ENCODE results near the gene MLANA. TPM values are rescaled to one million over a fixed set of nuclear protein-coding genes. Genes with fewer than 3 reads are reported as not detected.

MLANA gene
- polyA plus RNA-seq, 1 donor from 2014 or later, result not detected

DNA sequence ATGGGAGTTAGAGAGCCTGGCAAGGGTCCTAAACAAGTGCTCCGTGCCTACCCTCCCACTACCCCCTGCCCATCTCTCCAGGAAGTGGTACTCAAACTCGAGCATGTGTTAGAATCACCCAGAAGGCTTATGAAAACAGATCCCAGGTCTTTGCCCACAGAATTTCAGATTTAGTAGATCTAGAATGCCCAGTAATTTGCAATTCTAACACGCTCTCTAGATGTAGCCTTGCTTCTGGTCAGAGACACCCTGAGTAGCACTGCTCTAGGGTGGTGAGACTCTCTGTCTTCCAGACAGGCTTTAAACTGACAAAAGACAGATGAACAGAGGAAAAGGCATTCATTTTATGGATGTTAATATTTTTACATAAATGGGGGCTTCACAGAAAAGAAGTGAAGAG lies 37.1 kb upstream of the MLANA start:
- no peaks in the 10 kb centered on the region for H3K36me3 ChIP-seq (ENCODE audit: insufficient read depth, low read length)
- no peak overlapping the region for H3K9ac ChIP-seq (ENCODE audit: low read length)
- H3F3A ChIP-seq (ENCODE audit: insufficient read depth, low read length, poor library complexity, severe bottlenecking), result no peaks in the 10 kb centered on the region
- H3K79me2 ChIP-seq (replicated peaks; ENCODE audit: insufficient read depth, low read length), result no peaks in the 10 kb centered on the region
- H4K20me1 ChIP-seq (ENCODE audit: insufficient read depth), result no peaks in the 10 kb centered on the region
- no peak overlapping the region for H2AFZ ChIP-seq (ENCODE audit: low read depth, low read length)
- H3K4me2 ChIP-seq (ENCODE audit: low read length), result no peak overlapping the region
- TF ChIP-seq, protein P1, sequence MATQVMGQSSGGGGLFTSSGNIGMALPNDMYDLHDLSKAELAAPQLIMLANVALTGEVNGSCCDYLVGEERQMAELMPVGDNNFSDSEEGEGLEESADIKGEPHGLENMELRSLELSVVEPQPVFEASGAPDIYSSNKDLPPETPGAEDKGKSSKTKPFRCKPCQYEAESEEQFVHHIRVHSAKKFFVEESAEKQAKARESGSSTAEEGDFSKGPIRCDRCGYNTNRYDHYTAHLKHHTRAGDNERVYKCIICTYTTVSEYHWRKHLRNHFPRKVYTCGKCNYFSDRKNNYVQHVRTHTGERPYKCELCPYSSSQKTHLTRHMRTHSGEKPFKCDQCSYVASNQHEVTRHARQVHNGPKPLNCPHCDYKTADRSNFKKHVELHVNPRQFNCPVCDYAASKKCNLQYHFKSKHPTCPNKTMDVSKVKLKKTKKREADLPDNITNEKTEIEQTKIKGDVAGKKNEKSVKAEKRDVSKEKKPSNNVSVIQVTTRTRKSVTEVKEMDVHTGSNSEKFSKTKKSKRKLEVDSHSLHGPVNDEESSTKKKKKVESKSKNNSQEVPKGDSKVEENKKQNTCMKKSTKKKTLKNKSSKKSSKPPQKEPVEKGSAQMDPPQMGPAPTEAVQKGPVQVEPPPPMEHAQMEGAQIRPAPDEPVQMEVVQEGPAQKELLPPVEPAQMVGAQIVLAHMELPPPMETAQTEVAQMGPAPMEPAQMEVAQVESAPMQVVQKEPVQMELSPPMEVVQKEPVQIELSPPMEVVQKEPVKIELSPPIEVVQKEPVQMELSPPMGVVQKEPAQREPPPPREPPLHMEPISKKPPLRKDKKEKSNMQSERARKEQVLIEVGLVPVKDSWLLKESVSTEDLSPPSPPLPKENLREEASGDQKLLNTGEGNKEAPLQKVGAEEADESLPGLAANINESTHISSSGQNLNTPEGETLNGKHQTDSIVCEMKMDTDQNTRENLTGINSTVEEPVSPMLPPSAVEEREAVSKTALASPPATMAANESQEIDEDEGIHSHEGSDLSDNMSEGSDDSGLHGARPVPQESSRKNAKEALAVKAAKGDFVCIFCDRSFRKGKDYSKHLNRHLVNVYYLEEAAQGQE (IDR thresholded peaks at IDR 0.05; ENCODE audit: borderline replicate concordance), result no peak
- TF ChIP-seq EP300 (conservative IDR thresholded peaks at IDR 0.05; ENCODE audit: poor library complexity, severe bottlenecking) (no peak), SMC3 (conservative IDR thresholded peaks at IDR 0.05; ENCODE audit: poor library complexity) (no peak), RAD21 (conservative IDR thresholded peaks at IDR 0.05) (no peak), MXI1 (conservative IDR thresholded peaks at IDR 0.05; ENCODE audit: poor library complexity, severe bottlenecking) (no peak), POLR2AphosphoS5 (IDR thresholded peaks at IDR 0.05) (no peak), TAF1 (IDR thresholded peaks at IDR 0.05; ENCODE audit: low read depth) (no peak), EZH2 (IDR thresholded peaks at IDR 0.05; ENCODE audit: borderline replicate concordance, insufficient read depth, low read length, poor library complexity, severe bottlenecking) (no peak)
- TF ChIP-seq, protein P2, sequence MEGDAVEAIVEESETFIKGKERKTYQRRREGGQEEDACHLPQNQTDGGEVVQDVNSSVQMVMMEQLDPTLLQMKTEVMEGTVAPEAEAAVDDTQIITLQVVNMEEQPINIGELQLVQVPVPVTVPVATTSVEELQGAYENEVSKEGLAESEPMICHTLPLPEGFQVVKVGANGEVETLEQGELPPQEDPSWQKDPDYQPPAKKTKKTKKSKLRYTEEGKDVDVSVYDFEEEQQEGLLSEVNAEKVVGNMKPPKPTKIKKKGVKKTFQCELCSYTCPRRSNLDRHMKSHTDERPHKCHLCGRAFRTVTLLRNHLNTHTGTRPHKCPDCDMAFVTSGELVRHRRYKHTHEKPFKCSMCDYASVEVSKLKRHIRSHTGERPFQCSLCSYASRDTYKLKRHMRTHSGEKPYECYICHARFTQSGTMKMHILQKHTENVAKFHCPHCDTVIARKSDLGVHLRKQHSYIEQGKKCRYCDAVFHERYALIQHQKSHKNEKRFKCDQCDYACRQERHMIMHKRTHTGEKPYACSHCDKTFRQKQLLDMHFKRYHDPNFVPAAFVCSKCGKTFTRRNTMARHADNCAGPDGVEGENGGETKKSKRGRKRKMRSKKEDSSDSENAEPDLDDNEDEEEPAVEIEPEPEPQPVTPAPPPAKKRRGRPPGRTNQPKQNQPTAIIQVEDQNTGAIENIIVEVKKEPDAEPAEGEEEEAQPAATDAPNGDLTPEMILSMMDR (IDR thresholded peaks at IDR 0.05; ENCODE audit: poor library complexity, severe bottlenecking), result no peak
- H3K9me2 ChIP-seq (ENCODE audit: insufficient read depth, low read length), result no peaks in the 10 kb centered on the region
- no peaks in the 10 kb centered on the region for H3K27me3 ChIP-seq (ENCODE audit: insufficient read depth, low read depth, low read length)
- no peaks in the 10 kb centered on the region for H3K9me3 ChIP-seq (ENCODE audit: low read length)
- no peak overlapping the region for H3K27ac ChIP-seq (ENCODE audit: low read length)
- no peak overlapping the region for H3K4me3 ChIP-seq (ENCODE audit: low read length)

DNA sequence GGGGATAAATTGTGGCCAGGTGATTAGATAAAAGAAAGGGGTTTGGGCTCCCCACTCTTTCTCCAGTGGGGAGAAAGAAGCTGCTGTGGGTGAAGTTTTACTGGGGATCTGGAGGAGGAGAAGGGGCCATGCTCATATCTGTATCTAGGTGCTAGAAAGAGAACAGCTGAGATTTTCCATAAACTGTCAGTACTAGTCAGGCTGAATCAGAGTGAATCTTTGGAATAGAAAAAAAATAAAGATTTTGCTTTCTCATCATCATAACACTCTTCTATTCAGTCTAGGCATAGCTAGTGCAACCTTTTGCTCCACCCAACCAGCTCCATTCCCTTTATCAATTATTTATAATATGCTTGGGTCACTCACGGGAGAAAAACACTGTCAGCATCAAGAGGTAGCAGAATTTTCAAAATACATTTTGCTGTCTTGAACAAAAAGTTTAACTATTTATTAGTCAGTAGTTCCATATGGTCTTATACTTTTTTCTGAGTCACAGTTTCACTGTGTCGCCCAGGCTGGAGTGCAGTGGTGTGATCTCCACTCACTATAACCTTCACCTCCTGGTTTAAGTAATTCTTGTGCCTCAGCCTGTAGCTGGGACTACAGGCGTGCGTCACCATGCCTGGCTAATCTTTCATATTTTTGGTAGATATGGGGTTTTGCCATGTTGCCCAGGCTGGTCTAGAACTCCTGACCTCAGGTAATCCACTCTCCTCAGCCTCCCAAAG lies 36.5 kb upstream of the MLANA start:
- no peak overlapping the region for H3K4me3 ChIP-seq (ENCODE audit: low read length)
- no peaks in the 10 kb centered on the region for H3K79me2 ChIP-seq (replicated peaks; ENCODE audit: insufficient read depth, low read length)
- no peaks in the 10 kb centered on the region for H3K9me3 ChIP-seq (ENCODE audit: low read length)
- TF ChIP-seq, protein P2 (IDR thresholded peaks at IDR 0.05; ENCODE audit: poor library complexity, severe bottlenecking), result no peak
- TF ChIP-seq RAD21 (conservative IDR thresholded peaks at IDR 0.05), result no peak
- TF ChIP-seq POLR2AphosphoS5 (IDR thresholded peaks at IDR 0.05), result no peak
- no peak for TF ChIP-seq SMC3 (conservative IDR thresholded peaks at IDR 0.05; ENCODE audit: poor library complexity)
- TF ChIP-seq EP300 (conservative IDR thresholded peaks at IDR 0.05; ENCODE audit: poor library complexity, severe bottlenecking), result no peak
- TF ChIP-seq TAF1 (IDR thresholded peaks at IDR 0.05; ENCODE audit: low read depth), result no peak
- TF ChIP-seq MXI1 (conservative IDR thresholded peaks at IDR 0.05; ENCODE audit: poor library complexity, severe bottlenecking), result no peak
- TF ChIP-seq EZH2 (IDR thresholded peaks at IDR 0.05; ENCODE audit: borderline replicate concordance, insufficient read depth, low read length, poor library complexity, severe bottlenecking), result no peak
- TF ChIP-seq, protein P1 (IDR thresholded peaks at IDR 0.05; ENCODE audit: borderline replicate concordance), result no peak
- H3K27ac ChIP-seq (ENCODE audit: low read length), result no peak overlapping the region
- no peak overlapping the region for H3K9ac ChIP-seq (ENCODE audit: low read length)
- H3K9me2 ChIP-seq (ENCODE audit: insufficient read depth, low read length), result no peaks in the 10 kb centered on the region
- H2AFZ ChIP-seq (ENCODE audit: low read depth, low read length), result no peak overlapping the region
- no peak overlapping the region for H3K4me2 ChIP-seq (ENCODE audit: low read length)
- H3K27me3 ChIP-seq (ENCODE audit: insufficient read depth, low read depth, low read length), result no peaks in the 10 kb centered on the region
- H3F3A ChIP-seq (ENCODE audit: insufficient read depth, low read length, poor library complexity, severe bottlenecking), result no peaks in the 10 kb centered on the region
- no peaks in the 10 kb centered on the region for H4K20me1 ChIP-seq (ENCODE audit: insufficient read depth)
- H3K36me3 ChIP-seq (ENCODE audit: insufficient read depth, low read length), result no peaks in the 10 kb centered on the region
